HG03025 (cell line): ENCODE data around the gene FOXA3.

Experiments used
- ATAC-seq: cut with Tn5 transposase; IDR thresholded peaks from one replicate; pipeline ENCODE4 v1.9.1; 2021; ENCODE audit warnings: mild to moderate bottlenecking, moderate library complexity; ENCODE audit not compliant: unreplicated experiment, low FRiP score

The FOXA3 gene

DNA sequence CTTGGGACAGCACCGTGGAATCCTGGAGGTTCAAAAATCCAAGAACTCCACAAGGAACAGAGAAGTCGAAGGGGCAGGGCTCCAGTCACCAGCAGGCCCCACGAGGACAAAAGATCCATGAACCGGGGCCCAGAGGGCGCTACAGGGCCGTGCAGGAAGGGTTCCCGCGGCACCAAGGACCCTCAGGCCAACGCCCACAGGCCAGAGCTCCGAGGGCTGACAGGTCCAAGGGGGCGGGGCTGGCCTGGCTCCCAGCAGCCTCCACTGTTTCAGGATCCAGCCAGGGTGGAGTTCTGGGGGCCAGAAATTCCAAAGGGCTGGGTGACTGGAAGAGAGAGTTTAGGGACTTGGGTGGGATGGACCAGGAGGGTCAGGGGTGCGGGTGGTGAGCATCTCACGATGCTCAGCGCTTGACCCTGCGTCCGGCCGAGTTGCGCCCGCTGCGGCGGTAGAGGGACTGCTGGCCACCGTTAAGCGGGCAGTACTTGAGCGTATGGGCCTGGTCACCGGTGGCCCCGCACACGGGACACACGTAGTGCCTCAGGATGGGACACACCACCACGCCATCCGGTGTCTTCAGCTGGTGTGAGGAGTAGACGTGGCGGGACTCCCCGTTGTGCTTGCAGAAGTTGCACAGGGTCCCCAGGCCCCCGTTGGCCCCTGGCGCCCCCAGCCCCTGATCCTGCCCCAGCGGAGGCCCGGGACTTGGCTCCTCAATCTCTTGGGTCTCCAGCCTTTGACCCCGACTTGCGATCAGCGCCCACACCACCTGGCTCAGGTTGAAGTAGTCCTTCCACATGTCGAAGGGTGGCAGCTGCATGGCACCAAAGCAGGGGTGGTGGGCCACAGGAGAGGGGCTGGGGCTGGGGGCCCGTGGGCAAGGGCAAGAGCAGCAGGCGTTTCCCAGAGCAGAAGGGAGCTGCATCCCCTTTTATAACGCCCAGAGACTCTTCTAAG, 50.0 kb downstream of the FOXA3 start, which contains the start of gene NANOS2:
Gene NANOS2 (minus strand): TSS at position 905 of the 957 bp plus-strand sequence. CDS start 85 bp downstream, at position 820.
- ATAC-seq, result no peak

DNA sequence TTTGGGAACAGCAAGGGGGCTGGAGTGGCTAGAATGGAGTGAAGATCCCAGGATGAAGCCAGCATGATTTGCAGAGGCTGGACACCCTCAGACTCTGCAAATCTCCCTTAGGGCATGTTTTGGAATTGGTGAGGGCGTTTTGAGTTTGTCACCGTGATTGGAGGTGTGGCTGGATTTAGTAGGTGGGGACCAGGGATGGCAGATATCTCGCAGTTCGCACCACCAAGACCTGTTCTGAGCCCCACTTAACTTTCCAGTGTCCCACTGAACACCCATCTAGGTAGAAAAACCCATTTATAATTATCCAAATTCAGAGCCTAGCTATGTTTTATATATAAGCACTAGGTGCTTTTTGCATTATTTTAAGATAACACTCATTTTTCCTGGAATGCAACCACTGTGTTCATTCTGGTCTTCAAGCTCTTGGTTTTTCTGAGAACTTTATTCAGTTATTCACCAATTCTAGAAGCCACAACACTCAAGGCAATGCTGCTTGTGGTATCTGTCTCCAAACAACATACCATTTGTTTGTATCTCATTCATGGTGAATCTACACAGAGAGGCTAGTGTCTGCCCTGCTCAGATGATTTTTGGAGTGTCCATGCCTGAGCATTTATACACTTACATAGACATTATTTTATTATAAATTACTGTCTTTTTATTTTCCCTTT, 53.4 kb downstream of the FOXA3 start:
- no peak for ATAC-seq

DNA sequence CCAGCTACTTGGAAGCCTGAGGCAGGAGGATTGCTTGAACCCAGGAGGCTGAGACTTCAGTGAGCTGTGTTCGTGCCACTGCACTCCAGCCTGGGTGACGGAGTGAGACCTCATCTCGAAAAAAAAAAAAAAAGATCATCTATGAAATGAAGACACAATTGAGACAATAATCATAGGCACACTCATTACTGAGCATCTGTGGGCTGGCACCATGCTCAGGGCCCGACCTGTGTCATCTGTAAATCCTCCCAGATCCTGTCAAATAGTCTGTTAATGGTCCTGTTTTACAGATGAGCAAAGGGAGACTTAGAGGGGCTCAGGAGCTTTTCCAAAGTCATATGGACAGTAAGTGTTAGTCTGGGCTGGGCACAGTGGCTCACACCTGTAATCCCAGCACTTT, 54.6 kb downstream of the FOXA3 start:
- no peak for ATAC-seq

DNA sequence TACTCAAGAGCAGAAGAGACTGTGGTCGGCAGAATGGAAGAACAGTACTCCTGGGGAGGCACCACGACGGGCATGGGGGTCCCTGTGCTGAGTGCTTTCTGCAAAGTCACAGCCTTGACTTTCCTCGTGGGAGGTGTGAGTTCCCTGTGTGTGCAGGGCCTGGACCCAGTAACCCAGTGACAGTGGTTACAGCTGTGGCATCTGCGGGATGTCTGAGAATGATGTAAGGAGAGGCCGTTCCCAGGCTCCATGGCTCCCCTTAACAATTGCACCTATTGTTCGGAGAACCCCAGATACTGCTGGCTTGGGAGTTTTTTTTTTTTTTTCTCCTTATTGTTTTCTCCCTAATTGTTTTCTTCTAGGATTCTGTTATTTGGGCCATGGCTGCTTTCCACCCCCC, 55.6 kb downstream of the FOXA3 start:
- ATAC-seq, result no peak

DNA sequence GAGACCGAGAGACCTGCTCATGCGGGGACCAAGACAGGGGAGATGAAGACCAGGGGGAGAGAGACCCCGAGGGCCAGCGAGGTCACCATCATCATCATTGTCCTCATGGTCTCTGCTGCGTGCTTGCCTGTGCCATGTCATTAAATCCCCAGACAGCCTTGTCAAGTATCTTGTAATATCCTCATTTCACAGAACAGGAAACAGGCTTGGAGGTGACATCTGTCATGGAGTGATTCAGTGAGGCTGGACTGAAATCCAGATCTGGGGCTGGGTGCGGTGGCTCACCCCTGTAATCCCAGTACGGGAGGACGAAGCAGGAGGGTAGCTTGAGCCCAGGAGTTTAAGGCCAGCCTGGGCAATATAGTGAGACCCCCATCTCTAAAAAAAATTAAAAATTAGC, 56.3 kb downstream of the FOXA3 start:
- ATAC-seq, result no peak

DNA sequence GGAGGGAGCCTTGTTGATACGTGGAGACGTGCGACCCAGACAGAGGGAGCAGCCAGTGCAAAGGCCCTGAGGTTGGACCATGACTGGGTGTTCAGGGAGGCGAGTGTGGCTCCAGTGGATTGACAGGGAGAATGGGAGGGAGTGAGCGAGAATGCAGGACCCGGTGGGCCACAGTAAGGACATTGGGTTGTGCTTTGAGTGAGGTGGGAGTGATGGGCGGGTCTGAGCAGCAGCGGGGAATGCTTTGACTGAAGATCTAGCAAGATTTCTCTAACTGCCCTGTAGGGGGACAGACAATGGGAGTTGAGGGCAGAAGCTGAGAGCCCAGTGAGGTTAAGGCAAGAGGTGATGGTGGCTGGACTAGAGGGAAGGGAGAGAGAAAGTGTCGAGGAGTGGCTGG, 58.2 kb downstream of the FOXA3 start:
- ATAC-seq, result no peak
